GM19395 (cell line): Measurements from ENCODE around the gene OR9Q2.
"Not testable (repeated sequence)": the region's sequence is repeated elsewhere in the genome, so short reads cannot be mapped to it uniquely, and the experiment has no call there.

Source experiments
- ATAC-seq: cut with Tn5 transposase; IDR thresholded peaks from one replicate; pipeline ENCODE4 v1.9.1; 2021; ENCODE audit warnings: mild to moderate bottlenecking, moderate library complexity; ENCODE audit not compliant: unreplicated experiment

Gene OR9Q2, protein sequence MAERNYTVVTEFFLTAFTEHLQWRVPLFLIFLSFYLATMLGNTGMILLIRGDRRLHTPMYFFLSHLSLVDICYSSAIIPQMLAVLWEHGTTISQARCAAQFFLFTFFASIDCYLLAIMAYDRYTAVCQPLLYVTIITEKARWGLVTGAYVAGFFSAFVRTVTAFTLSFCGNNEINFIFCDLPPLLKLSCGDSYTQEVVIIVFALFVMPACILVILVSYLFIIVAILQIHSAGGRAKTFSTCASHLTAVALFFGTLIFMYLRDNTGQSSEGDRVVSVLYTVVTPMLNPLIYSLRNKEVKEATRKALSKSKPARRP

DNA sequence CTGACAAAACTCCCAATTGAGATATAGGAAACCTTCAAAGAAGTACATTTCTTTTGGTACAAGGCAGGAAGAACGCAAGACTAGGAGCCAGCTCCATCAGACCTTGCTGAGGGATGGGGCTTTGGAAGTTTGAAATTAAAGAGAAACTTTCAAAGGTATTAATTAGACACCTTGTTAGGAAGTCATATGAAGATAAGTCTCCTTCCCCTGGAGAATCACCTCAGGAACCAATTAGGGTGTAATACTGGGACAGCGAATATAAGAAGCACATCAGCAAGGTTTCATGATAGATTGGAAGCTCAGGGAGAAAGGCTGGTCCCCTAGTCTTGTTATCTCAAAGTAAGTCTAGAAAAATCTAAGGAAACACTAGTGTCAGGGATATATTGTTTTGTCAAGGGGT lies at the start of gene OR9Q2:
OR9Q2 (plus strand) TSS at position 301 of the 400 bp plus-strand sequence. CDS start 1,421 bp downstream, outside the sequence.
- no peak for ATAC-seq

DNA sequence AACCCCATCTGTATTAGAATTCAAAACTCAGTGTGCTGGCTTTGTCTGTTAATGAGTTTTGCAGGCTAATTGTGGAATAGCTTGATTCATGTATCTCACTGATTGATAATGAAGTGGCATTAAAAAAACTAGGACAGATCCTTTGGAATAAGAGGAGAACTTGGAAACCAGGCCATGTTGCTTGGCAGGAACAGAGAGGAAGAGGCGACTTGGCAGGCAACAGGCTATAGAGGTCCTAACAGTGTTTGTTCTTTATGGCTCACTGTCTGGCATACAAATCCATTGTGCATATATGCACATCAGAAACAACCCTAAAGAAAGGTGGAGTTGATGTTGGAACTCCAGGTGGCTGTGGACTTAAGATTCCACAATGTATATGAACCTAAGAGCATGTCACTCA lies 46.1 kb upstream of the OR9Q2 start:
- no peak for ATAC-seq

DNA sequence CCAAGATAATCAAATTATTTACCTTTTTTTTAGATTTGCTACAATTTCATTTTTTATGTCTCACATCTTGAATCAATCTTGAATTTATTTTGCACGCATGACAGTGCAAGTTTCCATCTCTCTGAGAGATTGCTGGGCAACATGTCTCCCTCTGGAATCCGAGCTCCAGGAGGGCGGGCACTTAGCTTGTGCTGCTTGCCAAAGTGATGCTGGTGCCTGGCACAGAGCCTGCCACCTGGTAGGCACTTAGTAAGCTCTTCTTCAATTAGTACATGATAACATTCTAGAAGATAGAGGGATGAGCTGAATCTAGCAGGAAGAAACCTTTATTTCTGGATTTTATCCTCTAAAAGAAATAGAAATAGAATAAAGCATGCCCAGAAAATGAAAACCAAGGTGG lies 36.1 kb upstream of the OR9Q2 start:
- no peak for ATAC-seq

DNA sequence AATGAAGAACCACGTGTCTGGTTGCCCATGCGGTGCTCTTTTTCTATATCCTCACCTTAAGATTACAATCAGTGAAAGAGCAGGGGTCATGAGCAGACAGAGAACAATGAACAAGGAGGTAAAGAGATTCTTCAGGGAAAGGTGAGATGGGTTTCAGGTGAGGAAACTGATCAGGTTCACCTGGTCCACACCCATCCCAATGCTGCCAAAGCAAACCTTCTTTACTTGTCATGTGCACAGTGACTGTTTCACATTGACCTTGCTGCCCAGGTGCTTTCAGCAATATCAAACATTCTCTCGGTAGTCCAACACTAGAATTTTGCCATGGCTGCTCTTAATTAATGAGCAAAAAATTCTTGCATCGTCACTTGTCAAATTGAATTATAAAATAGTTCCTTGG lies 24.5 kb upstream of the OR9Q2 start:
- ATAC-seq = no peak

DNA sequence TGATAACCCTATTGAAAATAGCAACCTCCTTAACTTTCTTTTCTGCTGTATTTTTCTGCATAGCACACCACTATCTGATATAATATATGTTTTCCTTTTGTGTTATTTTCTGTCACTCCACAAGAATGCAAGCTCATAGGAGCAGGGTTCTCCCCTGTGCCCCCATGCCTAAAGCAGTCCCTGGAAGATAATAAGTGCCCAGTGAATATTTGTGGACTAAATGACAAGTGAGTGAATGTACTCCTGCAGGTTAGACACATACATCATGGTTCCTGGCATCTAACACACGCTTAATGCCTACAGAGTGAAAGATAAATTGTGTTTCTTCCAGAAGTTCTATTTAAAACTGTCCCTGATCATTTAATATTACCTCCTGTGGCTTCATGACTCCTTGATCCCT lies 23.9 kb upstream of the OR9Q2 start:
- ATAC-seq = no peak

DNA sequence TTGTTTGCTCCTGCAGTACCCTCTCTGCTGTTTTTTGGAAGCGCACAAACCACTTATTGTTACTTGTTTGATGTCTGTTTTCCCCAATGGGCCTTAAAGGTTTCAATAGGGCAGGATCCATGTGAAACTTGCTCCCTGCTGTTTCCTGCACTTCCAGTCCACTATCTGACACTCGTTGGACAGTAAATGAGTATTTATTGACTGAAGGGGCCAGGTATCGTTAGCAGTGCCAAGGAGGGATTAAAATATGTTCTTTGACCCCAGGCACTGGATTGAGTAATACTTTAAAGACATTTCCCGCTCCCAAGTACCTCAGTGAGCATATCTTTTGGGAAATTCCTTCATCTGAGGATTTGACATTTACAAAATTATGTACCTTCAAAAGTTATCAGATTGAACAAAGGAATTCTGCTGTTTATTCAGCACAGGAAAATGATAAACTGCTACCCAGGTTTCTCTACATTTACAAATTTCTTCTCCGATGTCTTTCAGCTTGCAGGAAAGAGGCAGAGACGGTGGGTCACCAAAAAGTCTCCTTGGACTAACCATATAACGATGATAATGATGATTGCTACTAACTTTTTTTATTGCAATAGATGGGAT lies 23.3 kb upstream of the OR9Q2 start:
- ATAC-seq = no peak

DNA sequence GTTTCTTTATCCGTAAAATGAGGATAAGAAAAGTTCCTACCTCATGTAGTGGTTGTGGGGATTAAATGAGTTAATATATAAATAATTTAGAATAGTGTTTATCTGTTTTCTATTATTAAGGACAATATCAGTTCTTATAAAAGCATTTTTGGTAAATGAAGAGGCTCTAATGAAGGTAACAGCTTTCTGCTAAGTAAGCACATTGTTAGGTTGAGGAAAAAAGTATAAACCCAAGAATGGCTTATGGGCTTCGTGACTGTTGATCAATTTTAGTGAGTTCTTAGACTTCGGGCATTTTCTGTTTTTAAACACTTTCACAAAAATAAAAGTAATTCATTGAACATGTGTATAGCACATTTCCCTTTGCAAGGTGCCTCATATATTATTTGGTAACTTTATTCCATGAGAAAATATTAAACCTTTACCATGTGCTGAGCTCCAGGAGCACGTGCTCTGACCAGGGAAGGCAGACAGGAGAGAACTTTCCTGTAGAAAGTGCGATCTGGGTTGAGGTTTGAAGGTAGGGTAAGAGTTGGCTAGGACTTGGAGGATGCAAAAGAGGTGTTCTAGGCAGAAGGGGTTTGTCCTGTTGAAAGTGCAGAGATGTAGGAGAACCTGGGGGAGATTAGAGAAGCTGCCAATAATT lies 11.3 kb upstream of the OR9Q2 start:
- no peak for ATAC-seq

DNA sequence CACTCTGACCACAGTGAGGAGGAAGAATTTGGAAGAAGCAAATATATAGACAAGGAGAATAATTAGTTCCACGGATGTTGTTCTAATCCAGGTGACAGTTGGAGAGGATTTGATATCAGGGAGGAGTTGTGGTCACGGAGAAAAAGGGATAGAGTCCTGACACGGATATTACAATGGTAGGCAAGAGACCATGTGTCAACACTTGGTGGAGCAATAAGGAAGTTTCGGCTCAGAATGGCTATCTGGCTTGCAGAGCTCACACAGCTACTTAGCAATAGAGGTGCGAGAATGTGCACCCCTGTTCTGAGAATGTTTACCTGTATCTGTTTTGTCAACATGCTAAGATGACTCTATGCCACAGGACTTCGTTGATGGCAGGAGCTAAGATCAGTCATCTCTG lies 10.4 kb upstream of the OR9Q2 start:
- ATAC-seq = no peak

DNA sequence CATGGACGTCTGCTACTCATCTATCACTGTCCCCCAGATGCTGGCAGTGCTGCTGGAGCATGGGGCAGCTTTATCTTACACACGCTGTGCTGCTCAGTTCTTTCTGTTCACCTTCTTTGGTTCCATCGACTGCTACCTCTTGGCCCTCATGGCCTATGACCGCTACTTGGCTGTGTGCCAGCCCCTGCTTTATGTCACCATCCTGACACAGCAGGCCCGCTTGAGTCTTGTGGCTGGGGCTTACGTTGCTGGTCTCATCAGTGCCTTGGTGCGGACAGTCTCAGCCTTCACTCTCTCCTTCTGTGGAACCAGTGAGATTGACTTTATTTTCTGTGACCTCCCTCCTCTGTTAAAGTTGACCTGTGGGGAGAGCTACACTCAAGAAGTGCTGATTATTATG lies 9.2 kb upstream of the OR9Q2 start:
- ATAC-seq = no peak

DNA sequence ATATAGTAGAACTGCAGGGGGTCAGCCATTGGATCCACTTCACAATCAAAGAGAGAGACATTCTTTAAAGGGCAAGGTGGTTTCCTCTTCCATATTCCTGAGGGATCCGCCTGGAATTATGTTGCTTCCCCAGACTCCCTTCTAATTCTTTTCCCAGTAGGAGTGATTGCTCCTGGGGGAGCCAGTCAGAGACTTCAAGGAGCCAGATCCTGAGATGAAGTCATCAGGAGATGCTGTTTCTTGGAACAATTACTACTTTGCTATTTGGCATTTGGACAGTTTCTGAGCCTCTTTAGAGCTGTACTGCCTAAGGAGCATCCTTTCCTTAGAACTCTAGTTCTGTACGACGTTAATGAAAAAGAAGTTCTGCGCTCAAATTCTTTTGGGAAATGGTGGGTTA lies 1.9 kb upstream of the OR9Q2 start:
- no peak for ATAC-seq

DNA sequence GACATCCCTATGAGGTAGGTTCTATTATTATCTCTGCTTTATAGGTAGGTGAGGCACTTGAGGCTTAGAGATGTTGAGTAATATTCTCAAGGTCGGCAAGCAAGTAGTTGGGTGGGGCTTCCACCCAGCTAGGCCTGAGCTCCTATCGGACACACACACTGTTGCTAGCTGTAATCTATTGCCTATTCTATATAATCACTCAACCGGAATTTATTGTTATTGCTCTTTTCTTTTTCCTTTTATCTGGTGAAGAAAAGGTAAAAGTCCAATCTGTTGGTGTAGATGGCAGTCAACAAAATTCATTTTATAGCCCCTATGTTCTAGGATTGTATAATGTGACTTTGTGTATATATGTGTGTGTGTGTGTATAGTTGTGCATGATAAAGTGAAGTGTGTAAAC lies 3.4 kb downstream of the OR9Q2 start:
- ATAC-seq = no peak

DNA sequence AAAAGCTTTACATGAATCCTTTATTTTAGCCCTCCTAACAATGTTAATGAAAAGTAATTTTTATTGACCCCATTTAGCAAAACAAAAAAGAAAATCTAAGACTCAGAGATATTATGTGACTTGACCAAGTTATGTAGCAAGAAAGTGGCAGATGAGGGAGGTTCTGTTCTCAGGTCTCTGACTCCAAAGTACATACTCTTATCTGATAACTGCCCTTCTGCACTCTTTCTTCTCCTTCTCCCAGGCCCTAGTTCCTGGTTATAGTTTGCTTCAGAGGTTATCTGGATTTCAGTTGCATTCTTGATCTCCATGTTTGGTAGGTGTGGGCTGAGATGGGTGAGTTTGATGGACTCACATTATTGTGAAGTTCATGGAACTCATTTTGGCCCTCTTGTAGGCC lies 4.5 kb downstream of the OR9Q2 start:
- ATAC-seq = no peak

DNA sequence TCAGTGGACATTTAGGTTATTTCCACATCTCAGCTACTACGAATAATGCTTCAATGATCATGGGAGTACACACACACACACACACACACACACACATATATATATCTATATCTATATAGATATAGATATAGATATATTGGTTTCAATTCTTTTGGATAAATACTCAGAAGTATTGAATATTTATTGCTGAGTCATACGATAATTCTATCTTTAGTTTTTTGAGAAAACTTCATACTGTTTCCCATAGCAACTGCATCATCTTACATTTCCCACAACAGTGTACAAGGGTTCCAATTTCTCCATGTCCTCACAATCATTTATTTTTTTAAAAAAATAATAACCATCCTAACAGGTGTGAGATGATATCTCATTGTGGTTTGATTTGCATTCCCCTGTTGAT lies 7.1 kb downstream of the OR9Q2 start:
- ATAC-seq = no peak

DNA sequence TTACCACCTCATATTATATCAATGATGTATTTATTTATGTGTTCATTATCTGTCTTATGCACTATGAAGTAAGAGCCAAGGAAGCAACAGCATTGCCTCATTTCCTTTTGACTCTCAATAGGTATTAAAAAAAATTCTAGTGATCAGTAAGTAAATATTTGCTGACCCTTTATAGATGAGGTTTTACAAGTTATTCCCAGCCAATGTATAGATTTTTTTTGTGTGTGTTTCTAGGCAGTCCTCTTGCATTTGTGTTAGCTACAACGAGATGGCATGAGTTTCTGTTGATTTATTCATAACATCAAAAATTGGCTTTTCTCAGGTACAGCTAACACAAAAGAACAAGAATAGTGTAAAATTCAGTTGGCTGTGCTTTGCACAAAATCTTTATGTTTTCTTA lies 10.4 kb downstream of the OR9Q2 start:
- no peak for ATAC-seq

DNA sequence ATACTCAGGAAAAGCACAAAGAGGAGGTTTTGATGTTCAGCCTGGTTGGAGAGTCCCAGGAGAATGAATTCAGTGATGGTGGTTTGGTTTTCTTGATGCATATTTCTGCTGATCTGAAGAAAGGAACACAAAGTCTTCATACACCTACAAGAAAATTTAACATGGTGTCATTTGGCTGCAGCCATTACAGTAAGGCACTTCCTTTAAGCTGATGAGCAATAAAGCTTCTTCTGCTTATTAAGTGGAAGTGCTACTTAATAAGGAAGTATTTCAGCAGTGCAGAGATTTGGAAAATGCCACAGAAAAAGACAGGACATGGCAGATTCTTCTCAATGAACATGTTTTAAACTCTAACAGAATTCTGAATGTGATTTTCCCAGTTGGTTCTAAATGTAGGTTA lies 15.2 kb downstream of the OR9Q2 start, which contains the start of gene OR1S2:
OR1S2 (minus strand) TSS at position 101 of the 400 bp plus-strand sequence; CDS start at position 101, 0 bp downstream.
- no peak for ATAC-seq

DNA sequence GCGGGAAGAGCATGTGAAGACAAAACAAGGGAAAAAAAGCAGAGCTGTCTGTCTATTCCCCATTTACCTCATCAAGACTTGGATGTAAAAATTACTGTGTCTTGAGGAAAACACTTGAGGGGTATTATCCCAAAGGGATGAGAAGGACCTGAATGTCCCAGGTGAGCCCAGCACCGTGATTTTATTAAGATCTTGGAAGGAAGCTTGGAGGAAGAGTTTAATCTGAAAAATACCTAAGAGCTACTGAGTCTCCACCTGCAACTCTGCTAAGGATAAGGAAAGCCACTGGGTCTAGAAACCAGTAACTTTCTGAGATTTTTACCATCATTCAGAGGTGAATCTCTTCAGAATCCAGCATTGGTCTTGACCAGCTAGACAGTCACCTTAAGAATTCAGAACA lies 23.6 kb downstream of the OR9Q2 start, which contains the start of gene OR1S1:
OR1S1 (plus strand) TSS at position 301 of the 400 bp plus-strand sequence.
- not testable (repeated sequence) for ATAC-seq

DNA sequence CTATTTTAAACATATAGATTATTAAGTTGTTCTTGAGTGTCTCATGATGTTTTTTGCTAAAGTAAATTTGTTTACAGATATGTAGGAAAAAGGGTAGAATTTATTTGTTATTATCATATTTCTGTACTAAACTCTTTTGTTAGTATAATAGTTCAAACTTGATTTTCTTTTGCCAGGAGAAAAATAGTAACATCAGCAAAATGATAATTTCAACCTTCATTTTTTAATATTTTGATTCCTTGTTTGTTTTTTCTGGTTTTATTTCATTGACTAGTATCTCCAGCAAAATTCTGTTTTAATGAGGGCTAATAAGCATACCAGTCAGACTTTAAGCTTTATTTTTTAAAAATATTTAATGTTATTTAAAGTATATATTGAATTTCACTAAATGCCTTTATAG lies 27.6 kb downstream of the OR9Q2 start:
- ATAC-seq = no peak

DNA sequence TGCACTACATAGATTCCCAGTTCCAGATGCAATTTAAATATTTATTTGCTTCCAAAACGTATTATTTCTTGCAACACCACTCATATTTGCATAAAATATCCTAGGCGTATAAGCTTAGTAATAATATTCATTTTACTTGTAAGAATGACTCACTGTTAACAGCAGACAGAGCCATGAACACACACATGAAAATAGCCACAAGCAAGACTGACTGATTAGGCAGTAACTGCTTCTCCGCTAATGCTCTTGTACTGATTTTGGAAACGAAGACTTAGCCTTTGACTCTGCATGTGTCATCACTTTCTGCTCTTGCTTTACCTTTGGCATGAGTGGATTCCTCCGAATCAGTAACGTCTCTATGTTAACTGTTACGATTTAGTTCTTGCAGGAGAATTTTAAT lies 33.9 kb downstream of the OR9Q2 start:
- no peak for ATAC-seq

DNA sequence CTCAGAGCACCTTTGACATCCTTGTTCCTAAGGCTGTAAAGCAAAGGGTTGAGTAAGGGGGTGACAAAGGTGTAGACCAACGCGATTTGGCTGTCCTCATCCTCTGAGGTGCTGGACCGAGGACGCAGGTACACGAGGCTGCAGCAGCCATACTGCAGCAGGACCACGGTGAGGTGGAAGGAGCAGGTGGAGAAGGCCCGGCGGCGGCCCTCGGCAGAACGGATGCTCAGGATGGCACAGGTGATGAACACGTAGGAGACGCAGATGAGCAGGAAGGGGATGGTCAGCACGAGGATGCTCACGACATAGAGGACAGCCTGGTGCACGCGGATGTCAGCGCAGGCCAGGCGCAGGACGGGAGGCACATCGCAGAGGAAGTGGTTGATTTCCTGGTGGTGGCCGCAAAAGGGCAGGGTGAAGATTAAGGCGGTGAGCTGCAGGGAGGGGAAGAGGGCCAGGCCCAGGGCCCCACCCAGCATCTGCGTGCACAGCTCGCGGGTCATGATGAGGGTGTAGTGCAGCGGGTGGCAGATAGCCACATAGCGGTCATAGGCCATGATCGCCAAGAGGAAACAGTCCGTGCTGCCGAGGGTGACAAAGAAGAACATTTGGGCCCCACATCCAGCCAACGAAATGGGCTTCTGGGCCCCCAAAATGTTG lies 39.2 kb downstream of the OR9Q2 start:
- ATAC-seq = no peak
